HG03108 (cell line): ENCODE data around the gene MOB3B.

Source experiments
- ATAC-seq: cut with Tn5 transposase; IDR thresholded peaks from one replicate; pipeline ENCODE4 v1.9.1; 2021; ENCODE audit warnings: moderate library complexity; ENCODE audit not compliant: unreplicated experiment

Gene MOB3B

GRCh38 chr9:27344776-27345175, 184.8 kb downstream of the MOB3B start:
- no peak for ATAC-seq

DNA sequence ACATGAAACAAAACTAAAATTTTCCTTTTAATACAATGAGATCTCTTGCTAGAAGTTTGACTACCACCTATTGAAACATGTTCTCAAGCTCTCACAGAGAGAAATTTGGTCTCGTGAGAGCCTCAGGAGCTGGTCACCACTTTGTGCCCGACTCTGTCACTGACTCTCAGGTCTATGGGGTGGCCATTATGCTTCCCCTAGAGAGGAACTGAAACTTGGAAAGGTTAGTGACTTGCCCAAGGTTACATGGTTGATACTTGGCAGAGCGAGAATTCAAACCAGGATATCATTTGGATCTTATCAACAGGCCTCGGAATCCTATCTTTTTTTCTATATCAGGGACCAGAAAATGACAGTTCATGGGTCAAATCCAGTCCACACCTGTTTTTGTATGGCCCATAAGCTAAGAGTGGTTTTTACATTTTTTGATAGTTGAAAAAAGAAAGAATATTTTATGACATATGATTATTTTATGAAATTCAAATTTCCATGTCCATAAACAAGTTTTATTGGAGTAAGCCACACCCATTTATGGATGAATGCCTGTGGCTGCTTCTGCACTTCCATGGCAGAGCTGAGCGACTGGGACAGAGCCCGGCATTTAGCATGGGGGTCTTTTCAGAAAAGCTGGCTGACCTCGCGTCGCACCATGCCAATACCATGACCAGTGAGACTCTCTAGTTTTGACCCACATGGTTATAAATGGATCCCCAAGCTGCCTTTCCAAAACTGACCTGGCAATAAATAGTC, 187.9 kb downstream of the MOB3B start:
- ATAC-seq = no peak

- ATAC-seq = no peak
Measured at GRCh38 chr9:27340961-27341511, 188.6 kb downstream of the MOB3B start.

- no peak for ATAC-seq
Measured at GRCh38 chr9:27340285-27340674, 189.3 kb downstream of the MOB3B start.

GRCh38 chr9:27339661-27340284, 189.8 kb downstream of the MOB3B start:
- ATAC-seq = no peak

DNA sequence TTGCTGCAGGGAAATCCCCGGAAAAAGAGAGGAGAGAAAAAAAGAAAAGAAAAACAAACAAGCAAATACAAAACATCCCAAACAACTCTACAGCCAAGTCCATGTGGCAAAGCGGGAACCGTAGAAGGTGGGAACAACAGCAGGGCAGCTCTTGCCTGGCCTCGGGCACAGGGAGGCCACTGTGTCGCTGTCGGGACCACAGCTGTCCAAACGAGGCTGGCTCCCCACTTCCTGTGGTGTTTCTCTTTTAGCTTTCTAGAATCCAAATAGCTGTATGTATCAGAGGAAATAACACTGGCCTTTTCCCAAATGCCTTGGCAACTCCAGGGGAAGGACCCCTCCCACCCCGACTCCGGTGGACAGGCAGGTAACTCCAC, 191.1 kb downstream of the MOB3B start:
- ATAC-seq = no peak

DNA sequence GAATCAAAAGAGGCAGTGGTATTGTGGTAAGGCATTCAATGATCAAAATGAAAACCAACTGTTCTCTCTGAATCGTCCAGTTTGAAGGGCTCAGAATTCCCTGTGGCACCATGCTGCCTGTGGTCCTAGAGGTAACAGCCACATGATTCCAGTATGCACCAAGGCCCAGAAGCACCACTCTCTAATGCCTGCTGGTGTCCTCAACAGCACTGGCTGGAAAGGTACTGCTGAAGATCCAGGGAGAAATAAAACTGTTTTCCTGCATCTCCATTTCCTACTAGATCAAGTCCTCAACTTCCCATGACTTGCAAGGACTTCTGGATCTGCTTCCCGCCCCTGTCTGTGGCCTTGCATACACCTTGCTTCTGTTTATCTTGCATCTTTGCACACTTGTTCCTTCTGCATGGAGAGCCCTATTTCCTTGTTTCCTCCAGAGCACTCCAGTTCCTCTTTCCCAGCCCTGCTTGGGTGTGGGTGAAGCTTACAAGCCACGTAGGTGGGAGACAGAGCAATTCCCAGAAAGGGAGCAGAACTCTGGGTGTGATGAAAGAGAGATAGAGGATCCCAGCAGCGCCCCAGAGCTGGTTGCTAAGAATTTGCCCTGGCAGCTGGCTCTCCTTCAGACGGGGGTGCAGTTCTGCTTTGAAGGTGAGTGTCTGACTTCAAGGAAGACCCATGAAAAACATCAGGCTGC, 191.6 kb downstream of the MOB3B start:
- no peak for ATAC-seq

- no peak for ATAC-seq
Measured at GRCh38 chr9:27337236-27337635, 192.4 kb downstream of the MOB3B start.

DNA sequence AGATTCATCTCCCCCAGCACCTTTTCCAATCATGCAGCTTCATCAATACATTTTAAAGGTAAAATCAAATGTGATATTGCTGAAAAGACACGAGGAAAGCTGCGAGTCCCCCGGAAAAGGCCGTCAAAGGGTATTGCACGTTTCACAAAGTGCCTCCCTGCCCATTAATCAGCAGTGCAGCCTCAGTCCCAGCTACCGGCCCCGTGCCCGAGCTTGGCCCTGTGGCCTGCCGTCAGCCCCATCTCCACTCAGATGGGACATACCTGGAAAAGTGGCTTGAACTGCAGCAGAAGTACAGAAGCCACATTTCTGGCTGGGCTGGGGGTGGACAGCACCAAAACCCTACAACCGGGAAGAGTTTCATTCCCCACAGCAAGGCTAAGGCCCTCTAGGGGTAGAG, 192.8 kb downstream of the MOB3B start:
- ATAC-seq = no peak

DNA sequence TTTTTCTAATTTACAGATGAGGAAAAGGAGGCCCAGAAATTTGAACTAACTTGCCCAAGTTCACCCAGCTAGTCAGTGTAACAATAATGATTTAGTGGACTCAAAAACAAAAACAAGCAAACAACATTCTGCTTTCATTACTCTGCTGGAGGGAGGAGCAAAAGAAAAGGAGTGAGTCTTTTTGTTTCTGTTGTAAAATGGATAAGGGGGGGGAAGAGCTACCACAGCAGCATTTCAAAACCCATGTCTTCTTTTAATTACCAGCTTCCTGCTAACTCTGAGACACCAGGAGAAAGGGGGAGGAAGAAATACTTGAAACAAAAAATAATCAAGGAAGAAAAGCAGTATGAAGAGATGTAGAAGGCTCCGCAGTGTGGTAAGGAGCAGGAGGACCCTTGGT, 193.5 kb downstream of the MOB3B start:
- no peak for ATAC-seq

GRCh38 chr9:27335075-27335474, 194.5 kb downstream of the MOB3B start:
- no peak for ATAC-seq

DNA sequence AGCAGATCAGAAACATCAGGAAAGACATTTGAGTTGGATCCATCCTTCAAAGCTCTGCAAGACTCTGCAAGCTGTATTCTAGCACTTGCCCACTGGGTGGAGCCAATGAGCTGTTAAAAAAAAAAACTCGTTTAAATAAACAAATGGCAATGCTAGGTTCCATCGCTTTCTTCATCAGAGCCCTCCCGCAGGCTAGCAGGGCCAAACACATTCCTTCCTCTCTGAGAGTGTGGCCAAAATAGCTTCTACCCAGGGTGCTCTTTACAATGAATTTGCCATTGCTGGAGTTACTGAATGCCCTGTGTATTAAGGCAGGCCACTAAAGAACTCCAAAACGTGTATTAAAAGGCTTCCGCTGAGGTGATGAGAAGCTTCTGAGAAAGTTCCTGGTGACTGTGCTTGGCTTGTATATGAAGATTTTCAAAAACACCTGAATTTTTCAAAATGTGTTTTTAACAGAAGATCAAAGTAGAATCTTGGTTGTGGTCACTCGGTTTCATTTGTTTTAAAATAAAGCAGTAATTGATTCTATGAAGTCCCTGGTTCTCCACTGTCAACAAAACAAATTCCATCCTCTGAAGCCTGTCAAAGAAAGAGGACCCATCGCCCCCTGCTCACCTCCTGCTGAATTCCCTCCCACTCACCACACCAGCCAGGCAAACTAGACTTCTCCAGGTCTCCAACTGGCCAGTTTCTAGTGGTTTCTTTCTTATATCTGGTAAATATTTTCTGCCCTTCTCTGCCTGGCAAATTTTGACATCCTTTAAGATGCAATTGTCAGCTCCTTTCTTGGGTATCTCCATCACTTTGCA, 196.2 kb downstream of the MOB3B start:
- peak; percentile 59 for ATAC-seq

- ATAC-seq = no peak
Measured at GRCh38 chr9:27331393-27331792, 198.2 kb downstream of the MOB3B start.

DNA sequence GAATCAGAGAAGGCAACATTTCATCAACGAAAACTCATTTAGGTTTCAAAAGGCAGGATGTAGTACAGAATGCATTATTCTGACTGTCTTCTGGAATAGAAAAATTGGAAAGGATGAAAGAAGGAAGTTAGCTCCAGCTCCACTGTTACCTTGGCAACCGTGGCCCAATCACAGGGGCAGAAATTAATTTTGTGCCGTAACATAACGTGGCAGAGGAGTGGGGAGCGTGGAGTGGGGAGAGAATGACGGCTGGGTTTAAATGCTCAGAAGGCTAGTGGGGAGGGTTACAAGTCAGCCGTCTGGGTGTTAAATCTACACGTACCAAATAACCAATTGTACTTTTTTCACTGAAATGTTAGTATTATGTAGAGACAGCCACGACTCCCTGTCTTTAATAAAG, 200.3 kb downstream of the MOB3B start:
- ATAC-seq = no peak

DNA sequence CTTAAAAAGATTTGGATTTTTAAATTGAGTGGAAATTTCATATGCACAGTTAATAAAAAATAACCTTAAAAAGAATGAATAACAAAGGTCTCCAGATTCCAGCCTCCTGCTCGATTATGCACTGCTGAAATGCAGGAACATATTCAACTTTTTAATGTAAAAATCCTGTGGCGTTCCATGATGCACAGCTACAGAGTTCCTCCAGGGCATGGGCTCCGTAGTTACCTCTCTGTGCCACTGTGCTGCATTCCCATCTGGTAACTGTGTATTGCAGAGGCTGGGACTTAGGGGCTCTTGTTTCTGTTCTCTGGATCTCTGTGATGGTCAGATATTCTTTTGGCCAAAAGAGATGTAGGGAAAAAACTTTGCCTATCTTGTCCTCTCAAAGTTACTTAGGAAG, 201.1 kb downstream of the MOB3B start:
- no peak for ATAC-seq

- ATAC-seq = no peak
Measured at GRCh38 chr9:27311184-27311583, 218.4 kb downstream of the MOB3B start.

DNA sequence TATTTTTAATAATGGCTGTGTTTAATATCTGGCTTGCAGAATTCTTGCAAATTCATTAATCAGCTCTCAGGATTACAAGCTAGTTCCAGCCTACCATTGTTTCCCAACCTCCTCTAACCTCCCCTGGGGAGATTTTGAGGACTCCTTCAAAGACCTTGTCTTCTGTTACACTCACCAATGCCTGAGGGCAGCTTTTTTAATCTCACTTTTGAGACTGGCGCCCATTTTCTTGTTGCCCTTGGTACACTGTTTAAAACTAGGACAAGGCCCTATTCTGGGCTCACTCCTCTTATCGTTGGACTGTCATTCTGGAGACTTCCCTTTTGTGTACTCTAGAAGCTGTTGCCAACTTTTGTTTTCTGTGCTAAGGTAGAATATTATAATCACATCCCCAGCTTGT, 219.0 kb downstream of the MOB3B start:
- ATAC-seq = no peak

DNA sequence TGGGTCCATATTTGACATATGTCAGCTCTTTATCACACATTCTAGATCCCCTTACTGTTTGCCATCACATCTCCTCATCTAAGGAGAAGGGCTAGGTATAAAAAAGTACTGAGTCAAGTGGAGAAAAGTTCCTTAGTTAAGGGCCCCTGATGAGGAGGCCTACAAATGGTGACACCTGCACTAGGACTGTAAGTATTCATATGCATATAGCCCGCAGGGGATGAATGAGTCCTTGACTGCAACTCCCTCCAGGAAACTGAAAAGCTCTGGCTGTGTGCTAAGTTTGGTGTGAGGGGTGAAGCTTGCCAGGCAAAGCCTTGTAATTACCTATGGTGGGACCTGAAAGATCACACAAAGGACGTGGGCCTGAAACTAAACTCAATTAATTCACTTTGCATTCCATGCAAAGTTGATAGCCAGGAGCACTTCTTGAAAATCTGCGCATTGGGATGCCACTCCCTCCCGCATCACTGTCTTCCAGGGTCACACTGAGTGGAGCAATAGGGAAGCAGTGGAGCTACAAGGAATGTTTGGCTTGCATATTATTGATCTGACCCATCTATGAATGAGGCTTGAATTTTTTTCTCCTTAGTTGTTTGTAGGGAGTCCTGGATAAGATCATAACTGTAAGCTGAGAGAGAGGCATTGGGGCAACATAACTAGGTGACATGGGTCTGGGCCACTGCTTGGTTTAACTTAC, 220.8 kb downstream of the MOB3B start:
- ATAC-seq = no peak

DNA sequence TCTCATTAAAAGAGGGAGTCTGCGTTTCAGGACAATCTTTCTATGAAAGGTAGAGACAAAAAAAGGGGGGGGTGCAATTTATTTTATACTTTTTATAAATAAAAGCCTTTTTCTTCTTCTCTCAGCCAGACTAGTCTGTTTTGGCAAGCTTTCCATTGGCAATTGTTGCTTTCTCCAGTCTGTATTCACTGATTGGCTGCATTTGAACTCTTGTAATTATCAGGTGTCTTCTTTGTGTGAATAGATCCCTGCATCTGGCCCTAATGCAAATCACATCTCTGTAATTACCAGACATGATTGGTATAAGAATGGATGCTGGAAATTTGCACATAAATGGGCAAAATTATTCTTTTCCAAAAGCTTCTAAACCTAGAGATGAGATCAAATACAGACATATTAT, 225.1 kb downstream of the MOB3B start:
- no peak for ATAC-seq

DNA sequence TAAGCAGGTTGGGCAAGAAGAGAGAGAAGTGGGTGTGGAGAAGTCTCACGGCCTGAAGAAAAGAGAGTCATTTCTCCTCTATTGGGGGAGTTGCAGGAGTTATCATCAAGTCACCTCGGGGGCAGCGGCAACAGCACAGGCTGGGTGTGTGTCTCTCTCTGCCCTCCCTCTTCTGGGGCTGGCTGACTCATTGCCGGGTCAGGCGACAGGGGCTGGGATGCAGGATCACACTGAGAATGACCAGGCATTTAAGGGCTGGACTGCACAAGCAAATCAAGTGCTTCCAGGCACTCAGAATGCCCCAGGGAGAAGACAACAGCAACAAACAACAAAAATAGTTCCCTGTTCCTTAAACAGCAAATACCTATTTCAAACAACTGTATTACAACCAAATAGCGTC, 226.4 kb downstream of the MOB3B start:
- ATAC-seq = no peak

- no peak for ATAC-seq
Measured at GRCh38 chr9:27297050-27297449, 232.6 kb downstream of the MOB3B start, which contains the start of gene EQTN. TSS of gene EQTN (minus strand) at chr9:27297150. CDS start at chr9:27297055, 95 bp downstream.
